ENCODE measurements around the gene AJAP1.

Gene AJAP1

DNA sequence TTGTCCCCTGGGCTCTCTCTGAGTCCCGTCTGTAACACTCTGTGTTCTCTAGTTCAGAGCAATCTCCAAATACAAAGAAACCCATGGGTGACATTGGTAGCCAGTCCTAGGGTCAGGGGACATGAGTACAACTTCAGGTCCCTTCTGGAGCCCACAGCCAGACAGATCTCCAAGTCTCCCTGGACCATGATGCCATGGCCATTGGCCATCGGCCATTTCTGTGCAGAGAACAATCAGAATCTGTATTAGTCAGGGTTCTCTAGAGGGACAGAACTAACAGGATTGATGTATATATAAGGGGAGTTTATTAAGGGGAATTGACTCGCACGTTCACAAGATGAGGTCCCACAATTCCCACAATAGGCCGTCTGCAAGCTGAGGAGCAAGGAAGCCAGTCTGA, 106.9 kb downstream of the AJAP1 start (continued):
- no peak for TF ChIP-seq ZNF366 (tag by site-specific recombination; conservative IDR thresholded peaks at IDR 0.05)
- no peak for TF ChIP-seq GLI2 (tag by site-specific recombination; IDR thresholded peaks at IDR 0.05; ENCODE audit: borderline replicate concordance, low read depth)
- no peak for TF ChIP-seq ZNF169 (tag by site-specific recombination; IDR thresholded peaks at IDR 0.05)
- TF ChIP-seq ZNF624 (tag by site-specific recombination; IDR thresholded peaks at IDR 0.05), result no peak
- TF ChIP-seq FEZF1 (tag by site-specific recombination; IDR thresholded peaks at IDR 0.05), result no peak

DNA sequence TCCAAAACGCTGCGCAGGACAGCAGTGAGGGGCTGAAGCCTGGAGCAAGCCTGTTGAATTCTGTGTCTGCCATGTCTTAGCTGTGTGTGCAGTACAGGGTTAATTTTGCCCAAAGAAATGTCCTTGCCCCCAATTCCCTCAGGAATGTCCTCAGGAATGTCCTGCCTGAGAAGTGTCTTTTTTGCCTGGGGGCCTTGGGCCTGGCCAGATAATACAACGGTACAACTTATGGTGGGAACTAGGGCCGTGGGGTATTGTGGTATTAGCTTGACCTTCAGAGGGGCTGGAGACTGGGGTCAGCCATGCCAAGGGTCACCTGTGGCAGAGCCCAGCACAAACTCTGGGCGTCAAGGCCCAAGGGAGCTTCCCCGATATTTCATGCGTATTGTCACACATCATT, 107.7 kb downstream of the AJAP1 start:
- H3K27ac ChIP-seq (ENCODE audit: extremely low read depth, low read depth, low read length), result no peak overlapping the region
- ChIA-PET CTCF (no interaction called here), POLR2A (no interaction called here)
- no peak overlapping the region for H3K4me3 ChIP-seq (ENCODE audit: low read depth, low read length)
- no peaks in the 10 kb centered on the region for H3K36me3 ChIP-seq (ENCODE audit: control insufficient read depth in 2 of 2, insufficient read depth in 1 of 2, low read length in 2 of 2)
- no peaks in the 10 kb centered on the region for H3K9me3 ChIP-seq (ENCODE audit: control insufficient read depth, insufficient read depth, low read depth, low read length)
- H3K4me1 ChIP-seq (ENCODE audit: control insufficient read depth, insufficient read depth, low read length), result no peaks in the 10 kb centered on the region
- TF ChIP-seq ZNF211 (tag by site-specific recombination; IDR thresholded peaks at IDR 0.05; ENCODE audit: low read depth) (no peak), ZNF510 (tag by site-specific recombination; IDR thresholded peaks at IDR 0.05; ENCODE audit: insufficient replicate concordance) (no peak), ZNF138 (tag by site-specific recombination; IDR thresholded peaks at IDR 0.05; ENCODE audit: borderline replicate concordance) (no peak), ZNF785 (tag by site-specific recombination; IDR thresholded peaks at IDR 0.05) (no peak), YY2 (tag by site-specific recombination; IDR thresholded peaks at IDR 0.05) (no peak), ZNF600 (tag by site-specific recombination; IDR thresholded peaks at IDR 0.05) (no peak), ZNF404 (tag by site-specific recombination; IDR thresholded peaks at IDR 0.05) (no peak), ZNF626 (tag by site-specific recombination; IDR thresholded peaks at IDR 0.05) (no peak)
- TF ChIP-seq, protein P1, sequence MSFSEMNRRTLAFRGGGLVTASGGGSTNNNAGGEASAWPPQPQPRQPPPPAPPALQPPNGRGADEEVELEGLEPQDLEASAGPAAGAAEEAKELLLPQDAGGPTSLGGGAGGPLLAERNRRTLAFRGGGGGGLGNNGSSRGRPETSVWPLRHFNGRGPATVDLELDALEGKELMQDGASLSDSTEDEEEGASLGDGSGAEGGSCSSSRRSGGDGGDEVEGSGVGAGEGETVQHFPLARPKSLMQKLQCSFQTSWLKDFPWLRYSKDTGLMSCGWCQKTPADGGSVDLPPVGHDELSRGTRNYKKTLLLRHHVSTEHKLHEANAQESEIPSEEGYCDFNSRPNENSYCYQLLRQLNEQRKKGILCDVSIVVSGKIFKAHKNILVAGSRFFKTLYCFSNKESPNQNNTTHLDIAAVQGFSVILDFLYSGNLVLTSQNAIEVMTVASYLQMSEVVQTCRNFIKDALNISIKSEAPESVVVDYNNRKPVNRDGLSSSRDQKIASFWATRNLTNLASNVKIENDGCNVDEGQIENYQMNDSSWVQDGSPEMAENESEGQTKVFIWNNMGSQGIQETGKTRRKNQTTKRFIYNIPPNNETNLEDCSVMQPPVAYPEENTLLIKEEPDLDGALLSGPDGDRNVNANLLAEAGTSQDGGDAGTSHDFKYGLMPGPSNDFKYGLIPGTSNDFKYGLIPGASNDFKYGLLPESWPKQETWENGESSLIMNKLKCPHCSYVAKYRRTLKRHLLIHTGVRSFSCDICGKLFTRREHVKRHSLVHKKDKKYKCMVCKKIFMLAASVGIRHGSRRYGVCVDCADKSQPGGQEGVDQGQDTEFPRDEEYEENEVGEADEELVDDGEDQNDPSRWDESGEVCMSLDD (tag by site-specific recombination; IDR thresholded peaks at IDR 0.05), result no peak
- TF ChIP-seq, protein P2, sequence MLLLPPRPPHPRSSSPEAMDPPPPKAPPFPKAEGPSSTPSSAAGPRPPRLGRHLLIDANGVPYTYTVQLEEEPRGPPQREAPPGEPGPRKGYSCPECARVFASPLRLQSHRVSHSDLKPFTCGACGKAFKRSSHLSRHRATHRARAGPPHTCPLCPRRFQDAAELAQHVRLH (tag by site-specific recombination; IDR thresholded peaks at IDR 0.05), result no peak
- TF ChIP-seq, protein P3, sequence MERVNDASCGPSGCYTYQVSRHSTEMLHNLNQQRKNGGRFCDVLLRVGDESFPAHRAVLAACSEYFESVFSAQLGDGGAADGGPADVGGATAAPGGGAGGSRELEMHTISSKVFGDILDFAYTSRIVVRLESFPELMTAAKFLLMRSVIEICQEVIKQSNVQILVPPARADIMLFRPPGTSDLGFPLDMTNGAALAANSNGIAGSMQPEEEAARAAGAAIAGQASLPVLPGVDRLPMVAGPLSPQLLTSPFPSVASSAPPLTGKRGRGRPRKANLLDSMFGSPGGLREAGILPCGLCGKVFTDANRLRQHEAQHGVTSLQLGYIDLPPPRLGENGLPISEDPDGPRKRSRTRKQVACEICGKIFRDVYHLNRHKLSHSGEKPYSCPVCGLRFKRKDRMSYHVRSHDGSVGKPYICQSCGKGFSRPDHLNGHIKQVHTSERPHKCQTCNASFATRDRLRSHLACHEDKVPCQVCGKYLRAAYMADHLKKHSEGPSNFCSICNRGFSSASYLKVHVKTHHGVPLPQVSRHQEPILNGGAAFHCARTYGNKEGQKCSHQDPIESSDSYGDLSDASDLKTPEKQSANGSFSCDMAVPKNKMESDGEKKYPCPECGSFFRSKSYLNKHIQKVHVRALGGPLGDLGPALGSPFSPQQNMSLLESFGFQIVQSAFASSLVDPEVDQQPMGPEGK (tag by site-specific recombination; IDR thresholded peaks at IDR 0.05), result no peak

DNA sequence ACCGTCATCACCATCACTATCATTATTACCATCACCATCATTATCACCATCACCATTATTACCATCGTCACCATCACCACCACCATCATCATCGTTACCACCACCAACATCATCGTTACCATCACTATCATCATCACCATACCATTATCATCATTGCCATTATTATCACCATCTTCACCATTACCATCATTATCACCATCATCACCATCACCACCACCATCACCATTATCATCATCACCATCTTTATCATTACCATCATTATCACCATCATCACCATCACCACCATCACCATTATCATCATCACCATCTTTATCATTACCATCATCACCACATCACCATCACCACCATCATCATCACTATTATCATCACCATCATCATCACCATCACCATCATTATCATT, 112.9 kb downstream of the AJAP1 start:
- ChIA-PET POLR2A (no interaction called here), CTCF (no interaction called here)
- TF ChIP-seq ZNF626 (tag by site-specific recombination; IDR thresholded peaks at IDR 0.05), result no peak
- TF ChIP-seq, protein P4, sequence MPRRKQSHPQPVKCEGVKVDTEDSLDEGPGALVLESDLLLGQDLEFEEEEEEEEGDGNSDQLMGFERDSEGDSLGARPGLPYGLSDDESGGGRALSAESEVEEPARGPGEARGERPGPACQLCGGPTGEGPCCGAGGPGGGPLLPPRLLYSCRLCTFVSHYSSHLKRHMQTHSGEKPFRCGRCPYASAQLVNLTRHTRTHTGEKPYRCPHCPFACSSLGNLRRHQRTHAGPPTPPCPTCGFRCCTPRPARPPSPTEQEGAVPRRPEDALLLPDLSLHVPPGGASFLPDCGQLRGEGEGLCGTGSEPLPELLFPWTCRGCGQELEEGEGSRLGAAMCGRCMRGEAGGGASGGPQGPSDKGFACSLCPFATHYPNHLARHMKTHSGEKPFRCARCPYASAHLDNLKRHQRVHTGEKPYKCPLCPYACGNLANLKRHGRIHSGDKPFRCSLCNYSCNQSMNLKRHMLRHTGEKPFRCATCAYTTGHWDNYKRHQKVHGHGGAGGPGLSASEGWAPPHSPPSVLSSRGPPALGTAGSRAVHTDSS (tag by site-specific recombination; IDR thresholded peaks at IDR 0.05), result peak; percentile 76
- TF ChIP-seq, protein P5, sequence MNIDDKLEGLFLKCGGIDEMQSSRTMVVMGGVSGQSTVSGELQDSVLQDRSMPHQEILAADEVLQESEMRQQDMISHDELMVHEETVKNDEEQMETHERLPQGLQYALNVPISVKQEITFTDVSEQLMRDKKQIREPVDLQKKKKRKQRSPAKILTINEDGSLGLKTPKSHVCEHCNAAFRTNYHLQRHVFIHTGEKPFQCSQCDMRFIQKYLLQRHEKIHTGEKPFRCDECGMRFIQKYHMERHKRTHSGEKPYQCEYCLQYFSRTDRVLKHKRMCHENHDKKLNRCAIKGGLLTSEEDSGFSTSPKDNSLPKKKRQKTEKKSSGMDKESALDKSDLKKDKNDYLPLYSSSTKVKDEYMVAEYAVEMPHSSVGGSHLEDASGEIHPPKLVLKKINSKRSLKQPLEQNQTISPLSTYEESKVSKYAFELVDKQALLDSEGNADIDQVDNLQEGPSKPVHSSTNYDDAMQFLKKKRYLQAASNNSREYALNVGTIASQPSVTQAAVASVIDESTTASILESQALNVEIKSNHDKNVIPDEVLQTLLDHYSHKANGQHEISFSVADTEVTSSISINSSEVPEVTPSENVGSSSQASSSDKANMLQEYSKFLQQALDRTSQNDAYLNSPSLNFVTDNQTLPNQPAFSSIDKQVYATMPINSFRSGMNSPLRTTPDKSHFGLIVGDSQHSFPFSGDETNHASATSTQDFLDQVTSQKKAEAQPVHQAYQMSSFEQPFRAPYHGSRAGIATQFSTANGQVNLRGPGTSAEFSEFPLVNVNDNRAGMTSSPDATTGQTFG (tag by site-specific recombination; IDR thresholded peaks at IDR 0.05; ENCODE audit: borderline replicate concordance), result 0 out of 2 replicates have a peak, but pooled peaks have one; percentile 24
- TF ChIP-seq, protein P6, sequence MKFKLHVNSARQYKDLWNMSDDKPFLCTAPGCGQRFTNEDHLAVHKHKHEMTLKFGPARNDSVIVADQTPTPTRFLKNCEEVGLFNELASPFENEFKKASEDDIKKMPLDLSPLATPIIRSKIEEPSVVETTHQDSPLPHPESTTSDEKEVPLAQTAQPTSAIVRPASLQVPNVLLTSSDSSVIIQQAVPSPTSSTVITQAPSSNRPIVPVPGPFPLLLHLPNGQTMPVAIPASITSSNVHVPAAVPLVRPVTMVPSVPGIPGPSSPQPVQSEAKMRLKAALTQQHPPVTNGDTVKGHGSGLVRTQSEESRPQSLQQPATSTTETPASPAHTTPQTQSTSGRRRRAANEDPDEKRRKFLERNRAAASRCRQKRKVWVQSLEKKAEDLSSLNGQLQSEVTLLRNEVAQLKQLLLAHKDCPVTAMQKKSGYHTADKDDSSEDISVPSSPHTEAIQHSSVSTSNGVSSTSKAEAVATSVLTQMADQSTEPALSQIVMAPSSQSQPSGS (tag by site-specific recombination; IDR thresholded peaks at IDR 0.05; ENCODE audit: low read depth), result 0 out of 2 replicates have a peak, but pooled peaks have one; percentile 3
- no peak for TF ChIP-seq ZNF624 (tag by site-specific recombination; IDR thresholded peaks at IDR 0.05)
- H3K4me1 ChIP-seq (ENCODE audit: control insufficient read depth, insufficient read depth, low read length), result no peaks in the 10 kb centered on the region
- no peaks in the 10 kb centered on the region for H3K9me3 ChIP-seq (ENCODE audit: control insufficient read depth, insufficient read depth, low read depth, low read length)
- no peak overlapping the region for H3K27ac ChIP-seq (ENCODE audit: extremely low read depth, low read depth, low read length)
- no peaks in the 10 kb centered on the region for H3K36me3 ChIP-seq (ENCODE audit: control insufficient read depth in 2 of 2, insufficient read depth in 1 of 2, low read length in 2 of 2)
- no peak overlapping the region for H3K4me3 ChIP-seq (ENCODE audit: low read depth, low read length)
